HL-60 (cell line): ENCODE results near the gene COX6B2.

Experiments used
- DNase-seq, 2 experiments: peaks; one replicate each; pipeline ENCODE4 v3.0.0-alpha.2; 2010 to 2020; ENCODE audit warnings: low read depth in 1 of 2, low spot score in 1 of 2
- H3K27ac ChIP-seq: fragments of 250-450 bp; sonication (Bioruptor Pico); replicated peaks from 2 replicates; pipeline ENCODE4 v1.5.1; 2020; ENCODE audit warnings: mild to moderate bottlenecking, moderate library complexity
- H3K27me3 ChIP-seq: fragments of 250-450 bp; sonication (Bioruptor Pico); 2 replicates; pipeline ENCODE4 v1.5.1; 2021; ENCODE audit warnings: mild to moderate bottlenecking, moderate library complexity; ENCODE audit not compliant: insufficient read depth, poor library complexity, severe bottlenecking
- H3K4me3 ChIP-seq: replicated peaks from 2 replicates; pipeline ENCODE4 v1.5.1; 2011; ENCODE audit warnings: mild to moderate bottlenecking, control low read depth, low read length; ENCODE audit not compliant: insufficient read depth
- CTCF ChIP-seq: IDR thresholded peaks from one replicate; pipeline ENCODE4 v1.5.1; 2011; ENCODE audit warnings: low read length, control low read depth, inconsistent platforms; ENCODE audit not compliant: insufficient read depth
- GABPA ChIP-seq: IDR thresholded peaks from 2 replicates; pipeline ENCODE4 v1.6.1; 2012; ENCODE audit warnings: low read depth
- POLR2AphosphoS5 ChIP-seq: IDR thresholded peaks from 2 replicates; pipeline ENCODE4 v1.6.1; 2012; ENCODE audit warnings: low read depth
- REST ChIP-seq: IDR thresholded peaks from 2 replicates; pipeline ENCODE4 v1.6.1; 2012; ENCODE audit warnings: low read depth; ENCODE audit not compliant: insufficient replicate concordance
- SPI1 ChIP-seq: IDR thresholded peaks from 2 replicates; pipeline ENCODE4 v1.6.1; 2012; ENCODE audit warnings: low read depth, mild to moderate bottlenecking, borderline replicate concordance

Gene COX6B2

GRCh38 chr19:55355213-55355821 lies 798 bp upstream of the COX6B2 start:
- peaks cover 23% of the 10 kb centered on the region for H3K27me3 ChIP-seq
- TF ChIP-seq REST (no peak), CTCF (no peak), GABPA (no peak), POLR2AphosphoS5 (no peak), SPI1 (no peak)
- H3K27ac ChIP-seq: no peak overlapping the region
- no peak for DNase-seq
- H3K4me3 ChIP-seq: no peak overlapping the region

- TF ChIP-seq REST: no peak
- TF ChIP-seq POLR2AphosphoS5: no peak
- no peak for TF ChIP-seq GABPA
- Histone ChIP-seq H3K4me3 (peak overlapping the region; percentile 15), H3K27ac (no peak overlapping the region), H3K27me3 (peaks cover 23% of the 10 kb centered on the region)
- no peak for DNase-seq
These were observed 469 bp downstream of the COX6B2 start for GRCh38 chr19:55353803-55354697.

- TF ChIP-seq POLR2AphosphoS5 (no peak), GABPA (no peak), CTCF (no peak), SPI1 (no peak), REST (no peak)
- peak overlapping the region; percentile 15 for H3K4me3 ChIP-seq
- no peak for DNase-seq
- H3K27me3 ChIP-seq: peaks cover 23% of the 10 kb centered on the region
- no peak overlapping the region for H3K27ac ChIP-seq
These were observed 1.1 kb downstream of the COX6B2 start for GRCh38 chr19:55353356-55353802.
